AML-193 (cell line): ENCODE measurements around the gene ZGPAT.

Experiments used
- DNase-seq, 2 experiments: peaks; one replicate each; lab custom pipeline; 2025; lab: John Stamatoyannopoulos, UW

ZGPAT gene

GRCh38 chr20:63782521-63782971 is 74.7 kb downstream of the ZGPAT start:
- no peak for DNase-seq

DNA sequence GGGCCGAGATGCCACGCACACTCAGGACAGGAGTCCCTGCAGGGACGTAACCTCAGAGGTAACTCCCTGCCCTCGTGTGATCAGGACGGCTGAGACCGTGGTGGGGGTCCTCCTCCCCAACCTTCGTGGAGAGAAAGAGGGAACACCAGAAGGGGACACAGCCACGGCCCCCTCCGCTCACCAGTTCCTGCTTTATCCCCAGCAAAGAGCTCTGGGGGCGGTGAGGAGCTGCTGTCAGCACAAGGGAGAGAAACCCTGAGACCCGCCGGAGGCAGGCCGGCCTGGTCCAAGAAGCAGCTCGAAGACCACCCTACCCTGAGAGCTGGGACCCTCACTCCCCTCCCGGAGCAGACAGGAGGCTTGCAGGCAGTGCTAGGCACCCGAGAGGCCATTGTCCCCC is 76.1 kb downstream of the ZGPAT start:
- no peak for DNase-seq

DNA sequence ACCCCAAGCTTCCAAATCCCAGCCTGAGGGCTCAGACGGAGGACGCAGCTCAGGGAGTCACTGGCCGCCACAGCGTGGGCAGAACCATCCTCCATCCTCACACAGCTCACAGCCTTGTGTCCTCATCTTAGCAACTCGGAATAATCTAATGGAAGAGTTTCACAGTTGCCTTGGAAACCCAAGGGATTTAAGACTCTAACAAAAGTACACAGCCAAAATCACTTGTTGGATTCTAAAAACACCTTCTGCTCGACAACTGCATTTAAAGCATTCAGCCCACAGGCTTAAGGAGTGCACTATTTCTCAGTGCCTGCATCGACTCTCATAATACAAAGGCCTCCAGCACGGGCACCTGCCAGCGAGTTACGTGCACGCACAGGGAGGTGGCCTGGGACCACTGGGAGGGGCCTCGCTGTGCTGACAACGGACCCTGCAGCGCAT is 77.9 kb downstream of the ZGPAT start:
- no peak for DNase-seq
